Measurements from ENCODE around the gene SOX18. TPM values are rescaled to one million over a fixed set of nuclear protein-coding genes. Genes with fewer than 3 reads are reported as not detected.
A peak's percentile ranks its signal among the peaks of the same experiment; 100 is the strongest.

Gene SOX18
- total and polyA plus RNA-seq, 2 of the 13 experiments (the other 11 are each of a cell fraction or from before 2014, with no cell fraction given) = 1.6 to 1.9 TPM

- TF ChIP-seq ZNF83 (CRISPR knock-in tag; IDR thresholded peaks at IDR 0.05; ENCODE audit: borderline replicate concordance) = peak; percentile 73; the same call in 1 of the 2 replicates
- 0 out of 2 replicates have a peak, but pooled peaks have one; percentile 10 for TF ChIP-seq HBP1 (CRISPR knock-in tag; IDR thresholded peaks at IDR 0.05; ENCODE audit: low read depth)
- no peak for TF ChIP-seq MZF1 (CRISPR knock-in tag; IDR thresholded peaks at IDR 0.05; ENCODE audit: borderline replicate concordance)
- peak; percentile 96 for TF ChIP-seq DMAP1 (CRISPR knock-in tag; IDR thresholded peaks at IDR 0.05)
- TF ChIP-seq ZBTB39 (CRISPR knock-in tag; IDR thresholded peaks at IDR 0.05) = no peak
- TF ChIP-seq ZNF713 (CRISPR knock-in tag; IDR thresholded peaks at IDR 0.05) = no peak
- 0 out of 2 replicates have a peak, but pooled peaks have one; percentile 35 for TF ChIP-seq RARG (CRISPR knock-in tag; IDR thresholded peaks at IDR 0.05; ENCODE audit: low read depth)
- no peak for TF ChIP-seq GTF2F1 (IDR thresholded peaks at IDR 0.05; ENCODE audit: low read length)
- TF ChIP-seq PAX8 (CRISPR knock-in tag; IDR thresholded peaks at IDR 0.05; ENCODE audit: borderline replicate concordance) = peak; percentile 80; the same call in 1 of the 2 replicates
- TF ChIP-seq ZBTB37 (CRISPR knock-in tag; IDR thresholded peaks at IDR 0.05) = no peak; the same call in 1 of the 2 replicates
- TF ChIP-seq ZNF280B (CRISPR knock-in tag; IDR thresholded peaks at IDR 0.05; ENCODE audit: borderline replicate concordance) = peak; percentile 80
- no peak for TF ChIP-seq CBX1 (IDR thresholded peaks at IDR 0.05; ENCODE audit: low read depth)
- TF ChIP-seq ZNF546 (CRISPR knock-in tag; conservative IDR thresholded peaks at IDR 0.05) = no peak
- peak; percentile 94; the same call in 1 of the 2 replicates for TF ChIP-seq ZNF567 (CRISPR knock-in tag; IDR thresholded peaks at IDR 0.05; ENCODE audit: borderline replicate concordance)
- no peak for TF ChIP-seq TAF15 (IDR thresholded peaks at IDR 0.05; ENCODE audit: low read depth, low read length, poor library complexity, severe bottlenecking)
- no peak for TF ChIP-seq ZNF737 (CRISPR knock-in tag; IDR thresholded peaks at IDR 0.05; ENCODE audit: borderline replicate concordance)
- TF ChIP-seq ZBTB4 (CRISPR knock-in tag; IDR thresholded peaks at IDR 0.05; ENCODE audit: borderline replicate concordance) = 0 out of 2 replicates have a peak, but pooled peaks have one; percentile 40
- peak; percentile 71; the same call in 1 of the 2 replicates for TF ChIP-seq TFDP1 (CRISPR knock-in tag; IDR thresholded peaks at IDR 0.05; ENCODE audit: borderline replicate concordance)
These were observed 13.5 kb downstream of the SOX18 start, which contains the start of gene C20orf204 (continued) for GRCh38 chr20:64035933-64036345.

All from HepG2 (cell line).